CD4-positive, alpha-beta memory T cell (primary cell): ENCODE results near the gene HOXD12. TPM values are rescaled to one million over a fixed set of nuclear protein-coding genes. Genes with fewer than 3 reads are reported as not detected.

Experiments used
- CTCF ChIA-PET: fragments of 350-600 bp; sonication (Branson Sonifier 250); formaldehyde crosslinking; loops from one replicate; lab custom pipeline; 2021; ENCODE audit warnings: inconsistent platforms; ENCODE audit not compliant: partially characterized antibody; lab: Charles Lee
- POLR2A ChIA-PET: fragments of 350-600 bp; sonication (Branson Sonifier 250); formaldehyde crosslinking; loops from one replicate; lab custom pipeline; 2021; ENCODE audit not compliant: partially characterized antibody; lab: Charles Lee
- DNase-seq, 5 donors: peaks; one replicate each; pipeline versions ENCODE4 v3.0.0 to v3.0.0-alpha.2; 2020 to 2022; ENCODE audit warnings: mixed read lengths in 1 of 5
- H3K27ac ChIP-seq: one replicate; pipeline ENCODE4 v1.7.0; 2013; ENCODE audit warnings: low read depth, low read length
- H3K27me3 ChIP-seq: 2 replicates; pipeline ENCODE4 v1.7.0; 2013; ENCODE audit warnings: mild to moderate bottlenecking, low read length, moderate library complexity; ENCODE audit not compliant: insufficient read depth
- H3K36me3 ChIP-seq: 2 replicates; pipeline ENCODE4 v1.7.0; 2013; ENCODE audit warnings: mild to moderate bottlenecking, low read length, moderate library complexity; ENCODE audit not compliant: insufficient read depth
- H3K4me1 ChIP-seq: 2 replicates; pipeline ENCODE4 v1.7.0; 2013; ENCODE audit warnings: mild to moderate bottlenecking, low read length, moderate library complexity; ENCODE audit not compliant: insufficient read depth
- H3K4me3 ChIP-seq, 2 donors: one replicate each; pipeline ENCODE4 v1.7.0; 2013; ENCODE audit warnings: low read length in 2 of 2, mild to moderate bottlenecking in 1 of 2
- H3K9me3 ChIP-seq, 2 donors: one replicate each; pipeline ENCODE4 v1.7.0; 2013; ENCODE audit warnings: low read length in 2 of 2, control low read depth in 1 of 2; ENCODE audit not compliant: control insufficient read depth in 1 of 2
- H3K27ac Mint-ChIP-seq, 7 donors: one replicate each; pipeline ENCODE4 v1.8.0; 2020 to 2021; ENCODE audit warnings: mixed read lengths in 7 of 7, mild to moderate bottlenecking in 6 of 7, inconsistent platforms in 3 of 7, moderate library complexity in 3 of 7
- H3K27me3 Mint-ChIP-seq, 2 donors: one replicate each; pipeline ENCODE4 v1.8.0; 2020 to 2021; ENCODE audit warnings: mixed read lengths in 2 of 2
- H3K36me3 Mint-ChIP-seq, 2 donors: one replicate each; pipeline ENCODE4 v1.8.0; 2020 to 2021; ENCODE audit warnings: mixed read lengths in 2 of 2, inconsistent platforms in 1 of 2, mild to moderate bottlenecking in 1 of 2
- H3K4me1 Mint-ChIP-seq, 4 donors: one replicate each; pipeline ENCODE4 v1.8.0; 2020 to 2021; ENCODE audit warnings: mixed read lengths in 4 of 4, mild to moderate bottlenecking in 1 of 4
- H3K4me3 Mint-ChIP-seq, 8 donors: one replicate each; pipeline ENCODE4 v1.8.0; 2020 to 2021; ENCODE audit warnings: mixed read lengths in 8 of 8, mild to moderate bottlenecking in 7 of 8, moderate library complexity in 6 of 8, inconsistent platforms in 3 of 8
- H3K9me3 Mint-ChIP-seq, 8 donors: one replicate each; pipeline ENCODE4 v1.8.0; 2020 to 2021; ENCODE audit warnings: mixed read lengths in 8 of 8, mild to moderate bottlenecking in 5 of 8, inconsistent platforms in 3 of 8, moderate library complexity in 1 of 8
- intact Hi-C: fragments of 100-400 bp; cut with micrococcal nuclease; formaldehyde crosslinking; loops from one replicate; pipeline ENCODE4 v1.15.1; 2023
- polyA plus RNA-seq, 2 donors: library from polyadenylated mRNA; unstranded; fragments of 300-500 nt; fragmentation: Illumina TruSeq; gene quantifications; one replicate each; pipeline ENCODE4 v1.2.3, GENCODE V29; 2021
- total RNA-seq, 2 experiments: library from RNA; stranded (reverse); gene quantifications; one replicate each; pipeline ENCODE4 v1.2.3, GENCODE V29; 2021

HOXD12 gene
- total and polyA plus RNA-seq, 4 experiments from 2014 or later = not detected

DNA sequence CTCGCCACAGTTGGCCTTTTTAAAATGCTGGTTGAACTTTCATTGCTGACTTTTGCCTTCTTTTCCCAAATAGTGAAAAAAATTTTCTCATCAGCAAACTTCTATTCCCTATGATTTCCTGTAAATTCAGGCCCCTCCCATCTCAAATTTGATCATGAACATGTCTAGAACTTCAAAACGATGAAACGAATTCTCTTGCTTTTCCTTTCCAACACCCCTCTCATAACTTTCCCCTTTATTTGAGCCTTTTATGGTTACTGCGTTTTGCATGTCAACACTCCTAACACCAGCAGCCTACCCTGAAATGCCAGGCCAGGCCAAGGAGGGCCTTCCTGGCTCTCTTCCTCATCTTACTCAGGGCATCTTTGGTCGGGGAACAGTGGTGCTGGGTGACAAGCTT lies 8.7 kb upstream of the HOXD12 start:
- Histone ChIP-seq H3K4me1 (peaks cover 16% of the 10 kb centered on the region), H3K9me3 (no peaks in the 10 kb centered on the region), H3K4me3 (no peak overlapping the region), H3K36me3 (no peaks in the 10 kb centered on the region), H3K27ac (no peak overlapping the region), H3K27me3 (peaks cover 89% of the 10 kb centered on the region)
- Mint-ChIP-seq H3K27ac (peak overlapping the region in 3 of 7 donors; percentile 24 to 74 (median 66)), H3K4me3 (peak overlapping the region in 1 of 8 donors; percentile 70), H3K36me3 (peaks cover 7 to 8% of the 10 kb centered on the region in 2 donors), H3K9me3 (peaks cover 0 to 58% (median 42%) of the 10 kb centered on the region in 8 donors), H3K27me3 (peaks cover 76 to 81% of the 10 kb centered on the region in 2 donors), H3K4me1 (peaks cover 8 to 56% (median 23%) of the 10 kb centered on the region in 4 donors)
- CTCF ChIA-PET = no interaction called here
- POLR2A ChIA-PET = no interaction called here
- DNase-seq = no peak
- intact Hi-C loops = loop anchor here (5.0 kb wide), 1 partner anchor 1754 kb away; no protein-coding TSS in a partner anchor

GRCh38 chr2:176091329-176092258 lies 8.0 kb upstream of the HOXD12 start:
- Mint-ChIP-seq H3K36me3 (peaks cover 7 to 8% of the 10 kb centered on the region in 2 donors), H3K4me1 (peaks cover 11 to 59% (median 24%) of the 10 kb centered on the region in 4 donors), H3K27ac (peak overlapping the region in 6 of 7 donors; percentile 30 to 92 (median 66)), H3K9me3 (peaks cover 0 to 53% (median 40%) of the 10 kb centered on the region in 8 donors), H3K27me3 (peaks cover 78 to 83% of the 10 kb centered on the region in 2 donors), H3K4me3 (peak overlapping the region; percentile 22 to 73 (median 61))
- Histone ChIP-seq H3K27me3 (peaks cover 89% of the 10 kb centered on the region), H3K27ac (no peak overlapping the region), H3K36me3 (no peaks in the 10 kb centered on the region), H3K4me3 (no peak overlapping the region), H3K9me3 (no peaks in the 10 kb centered on the region), H3K4me1 (peaks cover 20% of the 10 kb centered on the region)
- POLR2A ChIA-PET = no interaction called here
- CTCF ChIA-PET = no interaction called here
- intact Hi-C loops = loop anchor here (5.0 kb wide), 1 partner anchor 1754 kb away; no protein-coding TSS in a partner anchor
- no peak for DNase-seq

DNA sequence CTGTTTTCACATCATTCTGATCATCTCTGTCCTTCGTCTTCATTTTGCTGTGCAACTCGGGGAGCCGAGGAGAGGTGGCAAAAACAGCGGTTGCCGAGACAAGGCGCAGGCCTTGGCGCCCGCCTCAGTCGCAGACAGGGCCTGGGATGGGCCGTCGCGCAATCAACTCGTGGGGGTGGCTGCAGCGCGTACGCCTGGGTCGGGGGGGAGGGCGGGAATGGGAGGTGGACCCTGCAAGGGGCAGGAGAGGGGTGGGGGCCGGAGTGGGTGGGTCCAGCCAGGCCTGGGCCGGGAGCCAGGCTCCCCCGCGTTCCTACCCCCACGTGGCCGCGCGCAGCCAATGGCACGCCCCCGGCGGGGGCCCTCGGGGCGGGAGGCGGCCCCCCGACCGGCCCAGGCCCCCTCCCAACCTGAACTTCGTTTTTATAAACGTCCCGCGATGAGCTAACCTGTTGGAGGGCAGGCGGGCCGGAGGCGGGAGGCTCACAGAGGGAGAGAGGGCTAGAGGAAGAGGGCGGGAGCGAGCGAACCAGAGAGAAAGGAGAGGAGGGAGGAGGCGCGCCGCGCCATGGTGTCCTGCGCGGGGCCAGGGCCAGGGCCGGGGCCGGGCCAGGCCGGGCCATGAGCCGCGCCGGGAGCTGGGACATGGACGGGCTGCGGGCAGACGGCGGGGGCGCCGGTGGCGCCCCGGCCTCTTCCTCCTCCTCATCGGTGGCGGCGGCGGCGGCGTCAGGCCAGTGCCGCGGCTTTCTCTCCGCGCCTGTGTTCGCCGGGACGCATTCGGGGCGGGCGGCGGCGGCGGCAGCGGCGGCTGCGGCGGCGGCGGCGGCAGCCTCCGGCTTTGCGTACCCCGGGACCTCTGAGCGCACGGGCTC lies 7.1 kb upstream of the HOXD12 start, which contains the start of gene HOXD13:
Gene HOXD13, plus strand, starts transcription at position 452 of the 875 bp plus-strand sequence. Its CDS starts 170 bp downstream, at position 622.
- Histone ChIP-seq H3K27ac (no peak within 1 kb of the TSS), H3K4me3 (peak within 1 kb of the TSS in 1 of 2 donors; percentile 7), H3K9me3 (no peaks in the 10 kb centered on the region), H3K36me3 (no peaks in the 10 kb centered on the region), H3K4me1 (peaks cover 30% of the 10 kb centered on the region), H3K27me3 (peaks cover 89% of the 10 kb centered on the region)
- ChIA-PET CTCF (no interaction called here), POLR2A (no interaction called here)
- no peak for DNase-seq
- peak within 1 kb of the TSS in 6 of 7 donors; percentile 30 to 92 (median 72) for H3K27ac Mint-ChIP-seq
- H3K9me3 Mint-ChIP-seq = peaks cover 0 to 47% (median 33%) of the 10 kb centered on the region in 8 donors
- peak within 1 kb of the TSS; percentile 22 to 85 (median 61) for H3K4me3 Mint-ChIP-seq
- intact Hi-C loops = loop anchor here (5.0 kb wide), 1 partner anchor 1755 kb away; no protein-coding TSS in a partner anchor
- H3K27me3 Mint-ChIP-seq = peaks cover 78 to 84% of the 10 kb centered on the region in 2 donors
- peaks cover 7 to 8% of the 10 kb centered on the region in 2 donors for H3K36me3 Mint-ChIP-seq
- H3K4me1 Mint-ChIP-seq = peaks cover 16 to 64% (median 31%) of the 10 kb centered on the region in 4 donors

GRCh38 chr2:176093145-176093897 lies 6.3 kb upstream of the HOXD12 start:
- peaks cover 0 to 42% (median 32%) of the 10 kb centered on the region in 8 donors for H3K9me3 Mint-ChIP-seq
- intact Hi-C loops = loop anchor here (5.0 kb wide), 1 partner anchor 1756 kb away; no protein-coding TSS in a partner anchor
- peaks cover 20 to 64% (median 34%) of the 10 kb centered on the region in 4 donors for H3K4me1 Mint-ChIP-seq
- H3K27ac ChIP-seq = no peak overlapping the region
- peaks cover 7 to 10% of the 10 kb centered on the region in 2 donors for H3K36me3 Mint-ChIP-seq
- peak overlapping the region in 7 of 8 donors; percentile 6 to 85 (median 45) for H3K4me3 Mint-ChIP-seq
- ChIA-PET POLR2A (no interaction called here), CTCF (interaction anchor here (0.8 kb wide), 1 partner anchor 11 kb away, joined by 3 read pairs; no protein-coding TSS in a partner anchor)
- H3K4me1 ChIP-seq = peaks cover 30% of the 10 kb centered on the region
- no peak for DNase-seq
- H3K27ac Mint-ChIP-seq = peak overlapping the region in 3 of 7 donors; percentile 78 to 90 (median 85)
- H3K36me3 ChIP-seq = no peaks in the 10 kb centered on the region
- H3K9me3 ChIP-seq = no peaks in the 10 kb centered on the region
- H3K27me3 Mint-ChIP-seq = peaks cover 79 to 84% of the 10 kb centered on the region in 2 donors
- H3K4me3 ChIP-seq = peak overlapping the region in 1 of 2 donors; percentile 7
- H3K27me3 ChIP-seq = peaks cover 89% of the 10 kb centered on the region

GRCh38 chr2:176093898-176094249 lies 5.7 kb upstream of the HOXD12 start:
- Histone ChIP-seq H3K4me1 (peaks cover 27% of the 10 kb centered on the region), H3K27ac (no peak overlapping the region), H3K36me3 (no peaks in the 10 kb centered on the region), H3K27me3 (peaks cover 89% of the 10 kb centered on the region), H3K9me3 (no peaks in the 10 kb centered on the region), H3K4me3 (no peak overlapping the region)
- ChIA-PET CTCF (interaction anchor here (0.8 kb wide), 1 partner anchor 11 kb away, joined by 3 read pairs; no protein-coding TSS in a partner anchor), POLR2A (no interaction called here)
- H3K27me3 Mint-ChIP-seq = peaks cover 79 to 84% of the 10 kb centered on the region in 2 donors
- peaks cover 0 to 42% (median 31%) of the 10 kb centered on the region in 8 donors for H3K9me3 Mint-ChIP-seq
- peaks cover 7 to 10% of the 10 kb centered on the region in 2 donors for H3K36me3 Mint-ChIP-seq
- peak overlapping the region in 7 of 8 donors; percentile 6 to 85 (median 23) for H3K4me3 Mint-ChIP-seq
- peak overlapping the region in 3 of 7 donors; percentile 50 to 90 (median 78) for H3K27ac Mint-ChIP-seq
- H3K4me1 Mint-ChIP-seq = peaks cover 18 to 61% (median 33%) of the 10 kb centered on the region in 4 donors
- no peak for DNase-seq
- intact Hi-C loops = loop anchor here (5.0 kb wide), 1 partner anchor 1757 kb away; no protein-coding TSS in a partner anchor

- H3K4me3 Mint-ChIP-seq = peak overlapping the region in 1 of 8 donors; percentile 85
- H3K36me3 ChIP-seq = no peaks in the 10 kb centered on the region
- no peak overlapping the region for H3K27ac ChIP-seq
- no peak for DNase-seq
- ChIA-PET POLR2A (no interaction called here), CTCF (interaction anchor here (0.8 kb wide), 1 partner anchor 12 kb away, joined by 3 read pairs; no protein-coding TSS in a partner anchor)
- H3K4me1 Mint-ChIP-seq = peaks cover 18 to 59% (median 35%) of the 10 kb centered on the region in 4 donors
- peaks cover 7 to 9% of the 10 kb centered on the region in 2 donors for H3K36me3 Mint-ChIP-seq
- peaks cover 89% of the 10 kb centered on the region for H3K27me3 ChIP-seq
- H3K27ac Mint-ChIP-seq = peak overlapping the region in 2 of 7 donors; percentile 78 to 90
- H3K9me3 Mint-ChIP-seq = peaks cover 0 to 43% (median 29%) of the 10 kb centered on the region in 8 donors
- H3K4me1 ChIP-seq = peaks cover 27% of the 10 kb centered on the region
- no peak overlapping the region for H3K4me3 ChIP-seq
- no peaks in the 10 kb centered on the region for H3K9me3 ChIP-seq
- intact Hi-C loops = loop anchor here (5.0 kb wide), 1 partner anchor 1757 kb away; no protein-coding TSS in a partner anchor
- peaks cover 79 to 82% of the 10 kb centered on the region in 2 donors for H3K27me3 Mint-ChIP-seq
These were observed 5.2 kb upstream of the HOXD12 start for GRCh38 chr2:176094349-176094748.
